OCI-LY3 (cell line): ENCODE measurements around the gene TSPAN5.

Experiments used
- H2AFZ ChIP-seq: fragments of 200-600, 300-600 bp; shearing (Covaris generic); 2 replicates; pipeline ENCODE4 v1.6.0; 2014; ENCODE audit warnings: antibody characterized with exemption, low read depth, low read length
- H3K27ac ChIP-seq: fragments of 200-600, 300-600 bp; sonication (generic); 2 replicates; pipeline ENCODE4 v1.5.1; 2014; ENCODE audit warnings: mild to moderate bottlenecking, low read length, moderate library complexity, mixed read lengths
- H3K27me3 ChIP-seq: fragments of 200-600, 300-600 bp; sonication (generic); 2 replicates; pipeline ENCODE4 v1.6.1; 2014; ENCODE audit warnings: low read depth, low read length, mixed read lengths
- H3K36me3 ChIP-seq: fragments of 200-600, 300-600 bp; sonication (generic); replicated peaks from 2 replicates; pipeline ENCODE3; 2014; ENCODE audit warnings: low read depth, low read length, mixed read lengths
- H3K4me1 ChIP-seq: fragments of 300-600, 200-600 bp; sonication (generic); 2 replicates; pipeline ENCODE4 v1.6.1; 2014; ENCODE audit warnings: low read length, mixed read lengths
- H3K4me2 ChIP-seq: fragments of 200-600, 300-600 bp; sonication (generic); 2 replicates; pipeline ENCODE4 v1.6.1; 2014; ENCODE audit warnings: low read length, mixed read lengths
- H3K4me3 ChIP-seq: fragments of 300-600, 200-600 bp; sonication (generic); 2 replicates; pipeline ENCODE4 v1.5.1; 2014; ENCODE audit warnings: antibody characterized with exemption, mild to moderate bottlenecking, low read length, moderate library complexity
- H3K79me2 ChIP-seq: fragments of 300-600, 200-600 bp; shearing (Covaris generic); 2 replicates; pipeline ENCODE4 v1.6.1; 2014; ENCODE audit warnings: mild to moderate bottlenecking, low read length, mixed read lengths
- H3K9ac ChIP-seq: fragments of 300-600, 200-600 bp; shearing (Covaris generic); 2 replicates; pipeline ENCODE4 v1.6.0; 2014; ENCODE audit warnings: mild to moderate bottlenecking, low read length, moderate library complexity
- H3K9me3 ChIP-seq: fragments of 200-600, 300-600 bp; shearing (Covaris generic); 2 replicates; pipeline ENCODE4 v1.6.1; 2014; ENCODE audit warnings: low read length, mixed read lengths; ENCODE audit not compliant: insufficient read depth
- H4K20me1 ChIP-seq: fragments of 200-600, 300-600 bp; sonication (generic); 2 replicates; pipeline ENCODE4 v1.6.1; 2016; ENCODE audit warnings: low read length, mixed read lengths; ENCODE audit not compliant: insufficient read depth
- EZH2phosphoT487 ChIP-seq: fragments of 200-600 bp; shearing (Covaris generic); IDR thresholded peaks from 2 replicates; pipeline ENCODE4 v1.6.1; 2018; ENCODE audit warnings: antibody characterized with exemption, mixed run types, low read depth
- TF ChIP-seq, protein P1 (sequence below): fragments of 200-600, 300-600 bp; sonication (generic); IDR thresholded peaks from 2 replicates; pipeline ENCODE4 v1.5.1; 2014; ENCODE audit warnings: antibody characterized with exemption, low read length, low read depth

TSPAN5 gene

DNA sequence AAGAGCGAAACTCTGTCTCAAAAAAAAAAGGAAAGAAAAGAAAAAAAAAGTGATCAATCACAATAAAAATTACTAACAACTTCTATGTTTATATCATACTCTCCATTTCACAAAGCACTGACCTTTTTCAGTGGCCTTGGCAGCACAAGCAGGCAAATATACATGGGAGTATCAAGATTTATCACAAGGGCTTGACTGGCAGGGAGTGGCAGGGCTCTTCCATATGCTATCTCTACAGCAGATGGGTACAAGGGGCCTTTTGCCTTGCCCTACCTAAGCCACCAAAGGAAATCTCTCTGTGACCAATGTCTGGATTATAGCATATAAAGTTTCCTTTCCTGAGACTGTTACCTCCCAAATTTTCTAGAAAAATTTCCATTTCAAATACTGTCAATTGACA, 24.4 kb downstream of the TSPAN5 start:
- peaks cover 91% of the 10 kb centered on the region for H3K79me2 ChIP-seq
- peaks cover 19% of the 10 kb centered on the region for H3K4me1 ChIP-seq
- H4K20me1 ChIP-seq = peaks cover 33% of the 10 kb centered on the region
- no peak overlapping the region for H3K9ac ChIP-seq
- no peak overlapping the region for H3K4me2 ChIP-seq
- H3K27ac ChIP-seq = no peak overlapping the region
- no peak overlapping the region for H3K4me3 ChIP-seq
- TF ChIP-seq EZH2phosphoT487 = no peak
- TF ChIP-seq, protein P1, sequence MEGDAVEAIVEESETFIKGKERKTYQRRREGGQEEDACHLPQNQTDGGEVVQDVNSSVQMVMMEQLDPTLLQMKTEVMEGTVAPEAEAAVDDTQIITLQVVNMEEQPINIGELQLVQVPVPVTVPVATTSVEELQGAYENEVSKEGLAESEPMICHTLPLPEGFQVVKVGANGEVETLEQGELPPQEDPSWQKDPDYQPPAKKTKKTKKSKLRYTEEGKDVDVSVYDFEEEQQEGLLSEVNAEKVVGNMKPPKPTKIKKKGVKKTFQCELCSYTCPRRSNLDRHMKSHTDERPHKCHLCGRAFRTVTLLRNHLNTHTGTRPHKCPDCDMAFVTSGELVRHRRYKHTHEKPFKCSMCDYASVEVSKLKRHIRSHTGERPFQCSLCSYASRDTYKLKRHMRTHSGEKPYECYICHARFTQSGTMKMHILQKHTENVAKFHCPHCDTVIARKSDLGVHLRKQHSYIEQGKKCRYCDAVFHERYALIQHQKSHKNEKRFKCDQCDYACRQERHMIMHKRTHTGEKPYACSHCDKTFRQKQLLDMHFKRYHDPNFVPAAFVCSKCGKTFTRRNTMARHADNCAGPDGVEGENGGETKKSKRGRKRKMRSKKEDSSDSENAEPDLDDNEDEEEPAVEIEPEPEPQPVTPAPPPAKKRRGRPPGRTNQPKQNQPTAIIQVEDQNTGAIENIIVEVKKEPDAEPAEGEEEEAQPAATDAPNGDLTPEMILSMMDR = no peak
- no peaks in the 10 kb centered on the region for H3K36me3 ChIP-seq
- no peaks in the 10 kb centered on the region for H3K27me3 ChIP-seq
- H2AFZ ChIP-seq = no peak overlapping the region
- H3K9me3 ChIP-seq = no peaks in the 10 kb centered on the region

DNA sequence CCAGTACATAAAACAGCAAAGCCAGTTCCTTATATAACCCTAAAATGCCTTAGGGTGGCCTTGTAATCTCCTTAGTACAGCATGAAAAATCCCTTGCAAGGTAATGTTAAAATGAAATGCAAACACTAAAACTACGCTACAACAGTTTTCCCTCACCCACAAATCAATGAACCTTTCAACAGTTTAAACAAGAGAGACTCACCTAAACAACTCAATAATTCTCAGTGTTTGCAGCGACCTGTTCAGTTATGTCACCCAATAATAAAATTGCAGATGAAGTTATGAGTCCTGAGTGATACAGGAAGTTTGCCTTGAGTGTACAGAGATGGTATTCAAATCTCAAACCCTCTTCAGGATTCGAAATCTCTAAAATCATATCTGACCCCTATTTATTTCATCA, 25.3 kb downstream of the TSPAN5 start:
- Histone ChIP-seq H2AFZ (no peak overlapping the region), H3K27ac (no peak overlapping the region), H3K4me2 (no peak overlapping the region), H4K20me1 (peaks cover 28% of the 10 kb centered on the region), H3K4me1 (peaks cover 17% of the 10 kb centered on the region), H3K4me3 (no peak overlapping the region), H3K36me3 (no peaks in the 10 kb centered on the region), H3K27me3 (no peaks in the 10 kb centered on the region), H3K9ac (no peak overlapping the region), H3K79me2 (peaks cover 91% of the 10 kb centered on the region), H3K9me3 (no peaks in the 10 kb centered on the region)
- TF ChIP-seq, protein P1 = no peak
- TF ChIP-seq EZH2phosphoT487 = no peak

GRCh38 chr4:98632258-98632657, 26.2 kb downstream of the TSPAN5 start:
- peaks cover 17% of the 10 kb centered on the region for H3K4me1 ChIP-seq
- no peak overlapping the region for H3K9ac ChIP-seq
- TF ChIP-seq, protein P1 = no peak
- no peak for TF ChIP-seq EZH2phosphoT487
- H3K4me3 ChIP-seq = no peak overlapping the region
- H3K27ac ChIP-seq = no peak overlapping the region
- H2AFZ ChIP-seq = no peak overlapping the region
- no peaks in the 10 kb centered on the region for H3K36me3 ChIP-seq
- peaks cover 28% of the 10 kb centered on the region for H4K20me1 ChIP-seq
- peaks cover 93% of the 10 kb centered on the region for H3K79me2 ChIP-seq
- H3K4me2 ChIP-seq = no peak overlapping the region; the same call in 1 of the 2 replicates
- no peaks in the 10 kb centered on the region for H3K9me3 ChIP-seq
- H3K27me3 ChIP-seq = no peaks in the 10 kb centered on the region

DNA sequence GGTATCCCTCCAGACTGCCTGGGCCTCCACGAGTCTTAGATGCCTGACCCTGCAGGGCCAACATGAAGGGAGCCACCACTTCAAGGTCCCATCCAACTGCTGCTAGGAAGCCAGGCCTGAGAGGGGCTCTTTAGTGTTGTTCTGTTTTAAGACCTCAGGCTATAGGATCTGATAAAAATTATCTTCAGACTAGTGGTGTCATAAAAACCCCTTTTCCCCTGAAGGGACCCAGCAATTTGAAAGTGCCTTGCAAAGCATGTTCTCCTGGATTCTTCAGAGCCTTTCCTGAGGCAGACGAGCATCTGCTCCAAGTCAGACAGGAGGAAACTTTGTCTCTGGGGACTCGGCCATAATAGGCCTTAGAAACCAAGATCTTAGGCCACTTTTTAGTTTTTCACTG, 26.9 kb downstream of the TSPAN5 start:
- Histone ChIP-seq H4K20me1 (peaks cover 28% of the 10 kb centered on the region), H3K9ac (no peak overlapping the region), H3K79me2 (peaks cover 89% of the 10 kb centered on the region), H2AFZ (no peak overlapping the region), H3K4me2 (no peak overlapping the region), H3K4me1 (peaks cover 12% of the 10 kb centered on the region), H3K9me3 (no peaks in the 10 kb centered on the region), H3K27me3 (no peaks in the 10 kb centered on the region), H3K36me3 (no peaks in the 10 kb centered on the region), H3K27ac (no peak overlapping the region), H3K4me3 (no peak overlapping the region)
- TF ChIP-seq EZH2phosphoT487 = no peak
- TF ChIP-seq, protein P1 = no peak
